GM12874 (cell line): ENCODE results near the gene AKR1E2.

ENCODE experiments used
- CTCF ChIP-seq: IDR thresholded peaks from 2 replicates; pipeline ENCODE4 v1.5.1; 2011; ENCODE audit warnings: low read depth, mild to moderate bottlenecking, control low read depth, low read length, moderate library complexity; ENCODE audit not compliant: insufficient read depth

The AKR1E2 gene

GRCh38 chr10:4882704-4883078, 56.7 kb downstream of the AKR1E2 start:
- TF ChIP-seq CTCF: no peak

GRCh38 chr10:4883079-4883739, 57.2 kb downstream of the AKR1E2 start:
- TF ChIP-seq CTCF: no peak

GRCh38 chr10:4885162-4885561, 59.2 kb downstream of the AKR1E2 start:
- no peak for TF ChIP-seq CTCF

- TF ChIP-seq CTCF: no peak
Observed at GRCh38 chr10:4887501-4887900, 61.5 kb downstream of the AKR1E2 start.

GRCh38 chr10:4888236-4888635, 62.2 kb downstream of the AKR1E2 start:
- TF ChIP-seq CTCF: no peak

- no peak for TF ChIP-seq CTCF
Observed at GRCh38 chr10:4889959-4890358, 64.0 kb downstream of the AKR1E2 start.

- TF ChIP-seq CTCF: no peak
Observed at GRCh38 chr10:4892681-4893080, 66.7 kb downstream of the AKR1E2 start.

GRCh38 chr10:4894335-4894734, 68.3 kb downstream of the AKR1E2 start:
- TF ChIP-seq CTCF: no peak
